H9 (cell line): ENCODE results near the gene MCF2L2. TPM values are rescaled to one million over a fixed set of nuclear protein-coding genes. Genes with fewer than 3 reads are reported as not detected.

Experiments used
- DNase-seq: peaks from one replicate; pipeline ENCODE4 v3.0.0-alpha.2; 2017
- H2AFZ ChIP-seq: one replicate; pipeline ENCODE4 v1.6.1; 2013; ENCODE audit warnings: mild to moderate bottlenecking, low read length, control low read depth, moderate library complexity
- H2AK5ac ChIP-seq: 2 replicates; pipeline ENCODE4 v1.6.1; 2013; ENCODE audit warnings: low read length, control low read depth, mixed read lengths; ENCODE audit not compliant: insufficient read length
- H2BK120ac ChIP-seq: one replicate; pipeline ENCODE4 v1.6.1; 2013; ENCODE audit warnings: low read depth, mild to moderate bottlenecking, low read length, control low read depth, inconsistent platforms; ENCODE audit not compliant: poor library complexity, severe bottlenecking
- H2BK12ac ChIP-seq: 2 replicates; pipeline ENCODE4 v1.6.1; 2013; ENCODE audit warnings: low read length, control low read depth, mixed read lengths, low read depth; ENCODE audit not compliant: insufficient read length
- H2BK15ac ChIP-seq: 2 replicates; pipeline ENCODE4 v1.6.1; 2013; ENCODE audit warnings: low read depth, low read length, control low read depth
- H2BK20ac ChIP-seq: one replicate; pipeline ENCODE4 v1.6.1; 2013; ENCODE audit warnings: low read depth, mild to moderate bottlenecking, low read length, control low read depth, inconsistent platforms; ENCODE audit not compliant: poor library complexity, severe bottlenecking
- H2BK5ac ChIP-seq: 2 replicates; pipeline ENCODE4 v1.6.1; 2013; ENCODE audit warnings: low read length, control low read depth, mixed read lengths; ENCODE audit not compliant: insufficient read length
- H3K14ac ChIP-seq: 2 replicates; pipeline ENCODE4 v1.6.1; 2013; ENCODE audit warnings: low read length, control low read depth; ENCODE audit not compliant: insufficient read depth
- H3K18ac ChIP-seq: 2 replicates; pipeline ENCODE4 v1.6.1; 2013; ENCODE audit warnings: low read depth, mild to moderate bottlenecking, mixed read lengths, low read length, control low read depth; ENCODE audit not compliant: insufficient read length
- H3K23ac ChIP-seq: 2 replicates; pipeline ENCODE4 v1.6.1; 2013; ENCODE audit warnings: low read length, control low read depth, mixed read lengths, low read depth; ENCODE audit not compliant: insufficient read length
- H3K23me2 ChIP-seq: 2 replicates; pipeline ENCODE4 v1.6.1; 2013; ENCODE audit warnings: low read depth, mild to moderate bottlenecking, mixed read lengths, low read length, control low read depth; ENCODE audit not compliant: insufficient read length, poor library complexity, severe bottlenecking
- H3K27ac ChIP-seq: 2 replicates; pipeline ENCODE4 v1.5.1; 2013; ENCODE audit warnings: low read length, control low read depth, mixed read lengths, low read depth; ENCODE audit not compliant: insufficient read length
- H3K27me3 ChIP-seq: 2 replicates; pipeline ENCODE4 v1.6.1; 2013; ENCODE audit warnings: low read length, control low read depth, inconsistent platforms; ENCODE audit not compliant: insufficient read depth
- H3K4ac ChIP-seq: 2 replicates; pipeline ENCODE4 v1.6.1; 2013; ENCODE audit warnings: low read depth, mild to moderate bottlenecking, control low read depth, inconsistent platforms, low read length, moderate library complexity
- H3K4me1 ChIP-seq: 2 replicates; pipeline ENCODE4 v1.6.1; 2013; ENCODE audit warnings: low read length, control low read depth, inconsistent platforms; ENCODE audit not compliant: insufficient read depth
- H3K4me2 ChIP-seq: 2 replicates; pipeline ENCODE4 v1.6.1; 2013; ENCODE audit warnings: low read length, control low read depth, mixed read lengths; ENCODE audit not compliant: insufficient read length, insufficient read depth
- H3K56ac ChIP-seq: 2 replicates; pipeline ENCODE4 v1.6.1; 2013; ENCODE audit warnings: low read depth, mild to moderate bottlenecking, mixed read lengths, low read length, control low read depth; ENCODE audit not compliant: insufficient read length
- H3K79me1 ChIP-seq: 2 replicates; pipeline ENCODE4 v1.6.1; 2013; ENCODE audit warnings: low read depth, mild to moderate bottlenecking, moderate library complexity, low read length, control low read depth, inconsistent platforms; ENCODE audit not compliant: insufficient read depth, poor library complexity, severe bottlenecking
- H3K79me2 ChIP-seq: 2 replicates; pipeline ENCODE4 v1.6.1; 2013; ENCODE audit warnings: low read length, control low read depth, inconsistent platforms; ENCODE audit not compliant: insufficient read depth
- H3K9ac ChIP-seq: 2 replicates; pipeline ENCODE4 v1.6.1; 2013; ENCODE audit warnings: low read length, control low read depth, mixed read lengths; ENCODE audit not compliant: insufficient read length; ENCODE audit errors: extremely low read depth
- H3K9me3 ChIP-seq: one replicate; pipeline ENCODE4 v1.6.1; 2013; ENCODE audit warnings: low read depth, low read length, inconsistent platforms; ENCODE audit not compliant: control insufficient read depth
- H3T11ph ChIP-seq: one replicate; pipeline ENCODE4 v1.6.1; 2013; ENCODE audit warnings: mild to moderate bottlenecking, low read length, control low read depth, inconsistent platforms
- H4K20me1 ChIP-seq: one replicate; pipeline ENCODE4 v1.6.1; 2013; ENCODE audit not compliant: control insufficient read depth, insufficient read length, insufficient read depth
- H4K5ac ChIP-seq: 2 replicates; pipeline ENCODE4 v1.6.1; 2013; ENCODE audit warnings: low read depth, mild to moderate bottlenecking, mixed read lengths, low read length, control low read depth; ENCODE audit not compliant: insufficient read length
- H4K8ac ChIP-seq: replicated peaks from 2 replicates; pipeline ENCODE4 v1.6.1; 2013; ENCODE audit warnings: low read length, control low read depth, mixed read lengths, low read depth; ENCODE audit not compliant: insufficient read length
- H4K91ac ChIP-seq: 2 replicates; pipeline ENCODE4 v1.6.1; 2013; ENCODE audit warnings: low read depth, mild to moderate bottlenecking, moderate library complexity, mixed read lengths, low read length, control low read depth; ENCODE audit not compliant: insufficient read length
- H3K27ac Mint-ChIP-seq, 3 experiments: 2 replicates in 2 of 3; 3 replicates in 1 of 3; pipeline ENCODE4 v1.8.0; 2020 to 2021; ENCODE audit warnings: mixed read lengths in 3 of 3, mild to moderate bottlenecking in 1 of 3, moderate library complexity in 1 of 3
- H3K27me3 Mint-ChIP-seq: 2 replicates; pipeline ENCODE4 v1.8.0; 2021; ENCODE audit warnings: low read depth, mild to moderate bottlenecking, moderate library complexity, mixed read lengths
- H3K36me3 Mint-ChIP-seq, 3 experiments: 2 replicates in 2 of 3; 3 replicates in 1 of 3; pipeline ENCODE4 v1.8.0; 2020 to 2021; ENCODE audit warnings: low read depth in 3 of 3, mixed read lengths in 3 of 3; ENCODE audit not compliant: insufficient read depth in 1 of 3
- H3K4me1 Mint-ChIP-seq, 2 experiments: 2 replicates each; pipeline ENCODE4 v1.8.0; 2020; ENCODE audit warnings: mixed read lengths in 2 of 2
- H3K4me3 Mint-ChIP-seq, 2 experiments: 2 replicates in 1 of 2; 3 replicates in 1 of 2; pipeline ENCODE4 v1.8.0; 2020 to 2021; ENCODE audit warnings: mild to moderate bottlenecking in 2 of 2, mixed read lengths in 2 of 2, moderate library complexity in 1 of 2
- H3K9me3 Mint-ChIP-seq, 2 experiments: 2 replicates in 1 of 2; 3 replicates in 1 of 2; pipeline ENCODE4 v1.8.0; 2020; ENCODE audit warnings: mild to moderate bottlenecking in 2 of 2, mixed read lengths in 2 of 2, moderate library complexity in 1 of 2
- WGBS: extraction: QIAGEN DNeasy Blood & Tissue Kit; methylation state at CpG from one replicate; pipeline ENCODE4 v1.1.7; 2013; ENCODE audit warnings: missing lambda C conversion rate, low lambda C conversion rate, mixed read lengths; ENCODE audit not compliant: insufficient read length; ENCODE audit errors: extremely low coverage; 5-methylcytosine and 5-hydroxymethylcytosine counted together
- total RNA-seq: library from RNA; stranded (reverse); gene quantifications from 2 replicates; pipeline ENCODE4 v1.2.1, GENCODE V29; 2021
- TF ChIP-seq, protein P1 (sequence below): fragments of 200-600 bp; sonication (generic); conservative IDR thresholded peaks from 3 replicates; pipeline ENCODE4 v1.8.0; 2021; ENCODE audit warnings: antibody characterized with exemption, mild to moderate bottlenecking

Gene MCF2L2
- total RNA-seq, 1 experiment from 2014 or later: 6.4 TPM

- Histone ChIP-seq H4K8ac (no peak overlapping the region), H3K27ac (no peak overlapping the region), H3K18ac (no peak overlapping the region), H3K23me2 (no peaks in the 10 kb centered on the region), H4K5ac (no peak overlapping the region), H3K79me1 (no peaks in the 10 kb centered on the region), H2BK5ac (no peak overlapping the region), H4K91ac (no peak overlapping the region), H3K56ac (no peak overlapping the region), H3T11ph (no peak overlapping the region), H3K79me2 (no peaks in the 10 kb centered on the region; the same call in 1 of the 2 replicates), H2BK12ac (no peak overlapping the region), H2AK5ac (no peak overlapping the region), H3K4me2 (no peak overlapping the region), H4K20me1 (no peaks in the 10 kb centered on the region), H3K4me1 (peaks cover 23% of the 10 kb centered on the region; the same call in 1 of the 2 replicates), H3K14ac (no peak overlapping the region), H2AFZ (no peak overlapping the region), H3K9me3 (no peaks in the 10 kb centered on the region), H2BK15ac (no peak overlapping the region), H3K23ac (no peak overlapping the region), H2BK20ac (no peak overlapping the region), H3K9ac (no peak overlapping the region), H2BK120ac (no peak overlapping the region), H3K4ac (no peak overlapping the region), H3K27me3 (no peaks in the 10 kb centered on the region)
- Mint-ChIP-seq H3K9me3 (no peaks in the 10 kb centered on the region), H3K4me1 (peaks cover 23 to 25% of the 10 kb centered on the region in 2 experiments), H3K27me3 (no peaks in the 10 kb centered on the region), H3K27ac (peak overlapping the region in 2 of 3 experiments; percentile 28 to 32; a peak in 2 of 7 replicates), H3K36me3 (peaks cover 2 to 12% (median 11%) of the 10 kb centered on the region in 3 experiments; a peak in 6 of 7 replicates), H3K4me3 (no peak overlapping the region)
- DNase-seq: no peak
- TF ChIP-seq, protein P1, sequence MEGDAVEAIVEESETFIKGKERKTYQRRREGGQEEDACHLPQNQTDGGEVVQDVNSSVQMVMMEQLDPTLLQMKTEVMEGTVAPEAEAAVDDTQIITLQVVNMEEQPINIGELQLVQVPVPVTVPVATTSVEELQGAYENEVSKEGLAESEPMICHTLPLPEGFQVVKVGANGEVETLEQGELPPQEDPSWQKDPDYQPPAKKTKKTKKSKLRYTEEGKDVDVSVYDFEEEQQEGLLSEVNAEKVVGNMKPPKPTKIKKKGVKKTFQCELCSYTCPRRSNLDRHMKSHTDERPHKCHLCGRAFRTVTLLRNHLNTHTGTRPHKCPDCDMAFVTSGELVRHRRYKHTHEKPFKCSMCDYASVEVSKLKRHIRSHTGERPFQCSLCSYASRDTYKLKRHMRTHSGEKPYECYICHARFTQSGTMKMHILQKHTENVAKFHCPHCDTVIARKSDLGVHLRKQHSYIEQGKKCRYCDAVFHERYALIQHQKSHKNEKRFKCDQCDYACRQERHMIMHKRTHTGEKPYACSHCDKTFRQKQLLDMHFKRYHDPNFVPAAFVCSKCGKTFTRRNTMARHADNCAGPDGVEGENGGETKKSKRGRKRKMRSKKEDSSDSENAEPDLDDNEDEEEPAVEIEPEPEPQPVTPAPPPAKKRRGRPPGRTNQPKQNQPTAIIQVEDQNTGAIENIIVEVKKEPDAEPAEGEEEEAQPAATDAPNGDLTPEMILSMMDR: no peak
- WGBS: no CpG with 5 or more reads among the region's 3 CpGs
These were observed 162.0 kb downstream of the MCF2L2 start for GRCh38 chr3:183266454-183266853.
